Stimulated activated CD4-positive, alpha-beta T cell treated with anti-CD3 and anti-CD28 coated beads, Interleukin-2, amount 100 ng/mL, for 24 hours (primary cell): ENCODE measurements around the gene RERE.
A peak's percentile ranks its signal among the peaks of the same experiment; 100 is the strongest.

Source experiments
- DNase-seq, 2 donors: peaks; one replicate each; pipeline ENCODE4 v3.0.0-alpha.2; 2020

The RERE gene

GRCh38 chr1:8355439-8356255 lies 461.8 kb downstream of the RERE start:
- DNase-seq: no peak

- DNase-seq: no peak
These were observed 463.4 kb downstream of the RERE start for GRCh38 chr1:8354038-8354437.

GRCh38 chr1:8352886-8353785 lies 464.3 kb downstream of the RERE start:
- no peak for DNase-seq

- no peak for DNase-seq
These were observed 465.0 kb downstream of the RERE start for GRCh38 chr1:8352471-8352845.

GRCh38 chr1:8351693-8352470 lies 465.6 kb downstream of the RERE start:
- peak; percentile 36 to 40 for DNase-seq

GRCh38 chr1:8350914-8351684 lies 466.3 kb downstream of the RERE start:
- DNase-seq: no peak

GRCh38 chr1:8349961-8350360 lies 467.5 kb downstream of the RERE start:
- no peak for DNase-seq

- no peak for DNase-seq
These were observed 468.0 kb downstream of the RERE start for GRCh38 chr1:8349473-8349865.

GRCh38 chr1:8348777-8349472 lies 468.5 kb downstream of the RERE start:
- peak; percentile 75 to 78 for DNase-seq

- DNase-seq: no peak
These were observed 469.2 kb downstream of the RERE start for GRCh38 chr1:8348047-8348776.

GRCh38 chr1:8347635-8348034 lies 469.8 kb downstream of the RERE start:
- DNase-seq: no peak

GRCh38 chr1:8345621-8346415 lies 471.6 kb downstream of the RERE start:
- DNase-seq: no peak

- DNase-seq: no peak
These were observed 472.4 kb downstream of the RERE start for GRCh38 chr1:8344893-8345507.

GRCh38 chr1:8343464-8344001 lies 473.9 kb downstream of the RERE start:
- no peak for DNase-seq

- DNase-seq: no peak
These were observed 474.4 kb downstream of the RERE start for GRCh38 chr1:8343044-8343443.

- DNase-seq: no peak
These were observed 475.1 kb downstream of the RERE start for GRCh38 chr1:8342325-8342724.

GRCh38 chr1:8340448-8340847 lies 477.0 kb downstream of the RERE start:
- no peak for DNase-seq

- DNase-seq: no peak
These were observed 478.2 kb downstream of the RERE start for GRCh38 chr1:8339203-8339600.

GRCh38 chr1:8338526-8339202 lies 478.8 kb downstream of the RERE start:
- DNase-seq: no peak
